Common myeloid progenitor, CD34-positive (primary cell): ENCODE measurements around the gene STK32B.

Experiments
- CTCF ChIA-PET: fragments of 350-600 bp; sonication (Branson Sonifier 250); formaldehyde crosslinking; loops from one replicate; lab custom pipeline; 2021; ENCODE audit warnings: antibody characterized with exemption; lab: Charles Lee
- POLR2A ChIA-PET: fragments of 350-600 bp; sonication (Branson Sonifier 250); formaldehyde crosslinking; loops from one replicate; lab custom pipeline; 2021; ENCODE audit warnings: antibody characterized with exemption; lab: Charles Lee
- DNase-seq, 3 donors: peaks; one replicate each; pipeline versions ENCODE4 v3.0.0 to v3.0.0-alpha.2; 2013
- H3K27ac ChIP-seq, 2 experiments: 1 replicate in 1 of 2; 2 replicates in 1 of 2; pipeline ENCODE4 v1.7.0; 2013; ENCODE audit warnings: inconsistent platforms in 2 of 2, low read length in 2 of 2, mild to moderate bottlenecking in 2 of 2, low read depth in 1 of 2, moderate library complexity in 1 of 2; ENCODE audit not compliant: severe bottlenecking in 2 of 2, insufficient read depth in 1 of 2, poor library complexity in 1 of 2
- H3K27me3 ChIP-seq, 5 experiments: replicated peaks in 2 of 5; 1 replicate in 3 of 5; 2 replicates in 2 of 5; pipeline versions ENCODE4 v1.6.1 to v1.7.0; 2013; ENCODE audit warnings: low read length in 4 of 5, mild to moderate bottlenecking in 2 of 5, moderate library complexity in 2 of 5, inconsistent platforms in 1 of 5; ENCODE audit not compliant: insufficient read depth in 5 of 5, control insufficient read depth in 4 of 5
- H3K36me3 ChIP-seq, 4 experiments: 1 replicate in 2 of 4; 2 replicates in 2 of 4; pipeline versions ENCODE4 v1.6.1 to v1.7.0; 2013; ENCODE audit warnings: low read length in 3 of 4, control low read depth in 1 of 4, mild to moderate bottlenecking in 1 of 4; ENCODE audit not compliant: control insufficient read depth in 4 of 4, insufficient read depth in 4 of 4
- H3K4me1 ChIP-seq, 4 experiments: 1 replicate in 3 of 4; 2 replicates in 1 of 4; pipeline versions ENCODE4 v1.6.1 to v1.7.1; 2013; ENCODE audit warnings: low read length in 3 of 4, mild to moderate bottlenecking in 3 of 4, control low read depth in 1 of 4, inconsistent platforms in 1 of 4, moderate library complexity in 1 of 4; ENCODE audit not compliant: control insufficient read depth in 4 of 4, insufficient read depth in 4 of 4; ENCODE audit errors: control extremely low read depth in 1 of 4
- H3K4me3 ChIP-seq, 7 experiments: 1 replicate in 4 of 7; 2 replicates in 3 of 7; pipeline versions ENCODE4 v1.5.1 to v1.7.0; 2013; ENCODE audit warnings: mild to moderate bottlenecking in 7 of 7, low read length in 6 of 7, moderate library complexity in 6 of 7, inconsistent platforms in 2 of 7, low read depth in 2 of 7, control low read depth in 1 of 7; ENCODE audit not compliant: insufficient read depth in 4 of 7, control insufficient read depth in 1 of 7; ENCODE audit errors: extremely low read depth in 1 of 7
- H3K9me3 ChIP-seq, 5 experiments: 1 replicate in 4 of 5; 2 replicates in 1 of 5; pipeline versions ENCODE4 v1.6.1 to v1.7.1; 2013; ENCODE audit warnings: low read length in 4 of 5, mild to moderate bottlenecking in 2 of 5, inconsistent platforms in 1 of 5, low read depth in 1 of 5, moderate library complexity in 1 of 5; ENCODE audit not compliant: control insufficient read depth in 4 of 5, insufficient read depth in 2 of 5; ENCODE audit errors: control extremely low read depth in 1 of 5
- WGBS: methylation state at CpG from one replicate; pipeline ENCODE4 v1.1.5; 2013; ENCODE audit not compliant: insufficient coverage; 5-methylcytosine and 5-hydroxymethylcytosine counted together

The STK32B gene

GRCh38 chr4:5471691-5472090, 420.4 kb downstream of the STK32B start:
- no peak overlapping the region for H3K27ac ChIP-seq
- H3K36me3 ChIP-seq: peaks cover 0 to 9% (median 2%) of the 10 kb centered on the region in 4 experiments
- ChIA-PET POLR2A (no interaction called here), CTCF (interaction anchor here (0.8 kb wide), 1 partner anchor 11 kb away, joined by 3 read pairs; no protein-coding TSS in a partner anchor)
- no peak overlapping the region for H3K4me3 ChIP-seq
- DNase-seq: no peak
- no peaks in the 10 kb centered on the region for H3K27me3 ChIP-seq
- no peaks in the 10 kb centered on the region for H3K4me1 ChIP-seq
- WGBS: 75% methylated on average over 7 of the region's 7 CpGs
- H3K9me3 ChIP-seq: no peaks in the 10 kb centered on the region

GRCh38 chr4:5472160-5472591, 420.9 kb downstream of the STK32B start:
- no peak for DNase-seq

DNA sequence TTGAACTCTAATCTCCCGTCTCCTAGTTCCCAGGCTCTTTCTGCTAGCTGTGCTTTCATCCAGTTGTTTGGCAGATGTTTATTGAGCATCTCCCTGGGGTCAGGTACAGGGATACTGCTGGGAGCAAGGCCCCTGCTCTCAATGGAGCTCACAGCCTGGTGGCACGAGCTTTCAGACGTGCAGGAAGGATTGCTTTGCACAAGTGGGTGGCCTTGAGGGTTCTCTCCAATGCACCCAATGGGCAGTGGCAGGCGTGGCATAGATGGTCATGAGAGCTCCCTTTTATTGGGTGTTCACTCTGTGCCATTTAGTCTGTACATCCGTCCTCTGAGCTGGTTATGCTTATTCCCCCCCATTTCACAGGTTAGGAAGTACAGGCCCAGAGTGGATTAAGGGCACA, 421.8 kb downstream of the STK32B start:
- WGBS: 95% methylated on average over 5 of the region's 5 CpGs

More at GRCh38 chr4:5472160-5472591, 420.9 kb downstream of the STK32B start:
- no peak overlapping the region for H3K4me3 ChIP-seq
- 95% methylated on average over 6 of the region's 6 CpGs for WGBS
- peaks cover 0 to 6% (median under 1%) of the 10 kb centered on the region in 4 experiments for H3K36me3 ChIP-seq
- CTCF ChIA-PET: interaction anchor here (0.8 kb wide), 1 partner anchor 12 kb away, joined by 3 read pairs; no protein-coding TSS in a partner anchor
- no peaks in the 10 kb centered on the region for H3K4me1 ChIP-seq
- no peaks in the 10 kb centered on the region for H3K27me3 ChIP-seq
- no peak overlapping the region for H3K27ac ChIP-seq
- POLR2A ChIA-PET: no interaction called here
- no peaks in the 10 kb centered on the region for H3K9me3 ChIP-seq

GRCh38 chr4:5474756-5475155, 423.5 kb downstream of the STK32B start:
- DNase-seq: no peak
- CTCF ChIA-PET: interaction anchor here (0.6 kb wide), 1 partner anchor 44 kb away, joined by 3 read pairs; no protein-coding TSS in a partner anchor
- WGBS: 98% methylated on average over 7 of the region's 9 CpGs

More for the DNA sequence above, 421.8 kb downstream of the STK32B start:
- no peaks in the 10 kb centered on the region for H3K27me3 ChIP-seq
- peaks cover 0 to 2% (median 0%) of the 10 kb centered on the region in 4 experiments for H3K36me3 ChIP-seq
- ChIA-PET CTCF (no interaction called here), POLR2A (no interaction called here)
- H3K27ac ChIP-seq: no peak overlapping the region
- no peaks in the 10 kb centered on the region for H3K4me1 ChIP-seq
- no peaks in the 10 kb centered on the region for H3K9me3 ChIP-seq
- DNase-seq: no peak
- H3K4me3 ChIP-seq: no peak overlapping the region

GRCh38 chr4:5477613-5478012, 426.3 kb downstream of the STK32B start:
- Histone ChIP-seq H3K27me3 (no peaks in the 10 kb centered on the region), H3K4me3 (no peak overlapping the region), H3K27ac (no peak overlapping the region), H3K4me1 (no peaks in the 10 kb centered on the region), H3K36me3 (peaks cover 0 to 2% (median 0%) of the 10 kb centered on the region in 4 experiments), H3K9me3 (peaks cover 0 to 5% (median 0%) of the 10 kb centered on the region in 5 experiments)
- CTCF ChIA-PET: no interaction called here
- POLR2A ChIA-PET: no interaction called here
- WGBS: 98% methylated on average over 8 of the region's 8 CpGs
- DNase-seq: no peak

More at GRCh38 chr4:5474756-5475155, 423.5 kb downstream of the STK32B start:
- H3K4me3 ChIP-seq: no peak overlapping the region
- H3K27me3 ChIP-seq: no peaks in the 10 kb centered on the region
- H3K36me3 ChIP-seq: peaks cover 0 to 2% (median 0%) of the 10 kb centered on the region in 4 experiments
- H3K27ac ChIP-seq: no peak overlapping the region
- POLR2A ChIA-PET: no interaction called here
- H3K4me1 ChIP-seq: no peaks in the 10 kb centered on the region
- no peaks in the 10 kb centered on the region for H3K9me3 ChIP-seq

GRCh38 chr4:5478169-5478568, 426.9 kb downstream of the STK32B start:
- no peak overlapping the region for H3K4me3 ChIP-seq
- H3K27ac ChIP-seq: no peak overlapping the region
- POLR2A ChIA-PET: no interaction called here
- 100% methylated on average over 1 of the region's 4 CpGs for WGBS
- H3K27me3 ChIP-seq: no peaks in the 10 kb centered on the region
- peaks cover 0 to 5% (median 0%) of the 10 kb centered on the region in 5 experiments for H3K9me3 ChIP-seq
- DNase-seq: no peak
- peaks cover 0 to 2% (median 0%) of the 10 kb centered on the region in 4 experiments for H3K36me3 ChIP-seq
- CTCF ChIA-PET: no interaction called here
- H3K4me1 ChIP-seq: no peaks in the 10 kb centered on the region

GRCh38 chr4:5478697-5479096, 427.4 kb downstream of the STK32B start:
- H3K27ac ChIP-seq: no peak overlapping the region
- CTCF ChIA-PET: no interaction called here
- peaks cover 0 to 2% (median 0%) of the 10 kb centered on the region in 4 experiments for H3K36me3 ChIP-seq
- POLR2A ChIA-PET: no interaction called here
- peaks cover 0 to 5% (median 0%) of the 10 kb centered on the region in 5 experiments for H3K9me3 ChIP-seq
- DNase-seq: no peak
- no peak overlapping the region for H3K4me3 ChIP-seq
- no peaks in the 10 kb centered on the region for H3K4me1 ChIP-seq
- 100% methylated on average over 4 of the region's 6 CpGs for WGBS
- no peaks in the 10 kb centered on the region for H3K27me3 ChIP-seq
